ENCODE data around the gene SCNN1A.
A peak's percentile ranks its signal among the peaks of the same experiment; 100 is the strongest.

The SCNN1A gene

DNA sequence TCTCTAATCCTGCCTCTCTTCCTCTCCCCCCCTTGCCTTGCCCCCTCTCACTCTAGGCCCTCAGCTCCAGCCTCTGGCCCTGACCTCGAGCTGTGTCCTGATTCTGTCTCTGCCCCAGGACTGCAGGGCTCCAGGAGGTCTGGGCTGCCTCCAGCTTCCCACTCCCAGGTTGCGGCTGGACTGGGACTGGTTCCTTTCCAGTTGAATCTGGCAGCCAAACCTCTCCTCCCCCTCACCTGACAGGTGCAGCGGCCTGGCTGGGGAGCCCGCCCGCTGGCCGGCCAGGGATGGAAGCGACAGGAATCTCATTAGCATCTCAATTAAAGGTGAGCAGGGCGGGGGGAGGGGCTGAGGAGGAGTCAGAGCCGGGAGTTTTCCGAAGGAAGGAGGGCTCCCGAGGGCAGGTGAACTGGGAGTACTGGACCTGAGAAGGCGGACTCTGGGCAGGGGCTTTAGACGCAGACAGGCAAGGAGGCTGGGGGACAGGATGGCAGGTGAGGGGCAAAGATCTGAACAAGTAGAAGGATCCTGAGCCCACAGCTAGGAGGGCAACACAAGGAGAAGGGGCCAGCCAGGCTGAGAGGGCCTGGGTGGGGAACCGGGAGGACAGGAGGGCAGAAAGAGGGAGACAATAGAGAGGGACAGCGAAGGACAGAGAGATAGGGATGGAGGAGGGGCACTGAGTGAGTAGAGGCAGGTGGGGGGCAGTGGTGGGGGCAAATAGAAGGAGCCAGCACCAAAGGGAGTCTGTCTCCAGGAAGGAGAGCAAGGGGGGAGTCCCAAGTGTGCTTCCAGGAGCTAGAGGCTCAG is at the start of gene SCNN1A:
Gene SCNN1A, minus strand, starts transcription at position 295 of the 810 bp plus-strand sequence. CDS start 780 bp downstream, outside the sequence.
- no peak for DNase-seq

GRCh38 chr12:6424866-6425265 is 49.5 kb upstream of the SCNN1A start:
- no peak for DNase-seq

DNA sequence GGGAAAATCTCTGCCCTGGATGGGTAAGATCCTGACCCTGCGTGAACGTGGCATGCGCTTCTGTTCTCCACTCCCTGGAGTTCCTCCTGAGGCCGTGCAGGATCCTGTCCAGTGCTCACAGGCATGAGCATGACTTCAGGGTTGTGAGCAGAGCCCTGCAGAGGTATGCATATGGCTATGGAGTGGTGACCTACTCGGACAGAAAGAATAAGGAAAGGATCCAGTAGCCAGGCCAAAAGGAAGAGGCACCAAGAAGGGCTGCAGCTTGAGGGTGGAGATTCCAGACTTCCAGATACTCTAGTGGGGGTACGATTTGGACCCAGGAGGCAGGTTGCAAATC is 48.6 kb upstream of the SCNN1A start:
- DNase-seq: no peak

DNA sequence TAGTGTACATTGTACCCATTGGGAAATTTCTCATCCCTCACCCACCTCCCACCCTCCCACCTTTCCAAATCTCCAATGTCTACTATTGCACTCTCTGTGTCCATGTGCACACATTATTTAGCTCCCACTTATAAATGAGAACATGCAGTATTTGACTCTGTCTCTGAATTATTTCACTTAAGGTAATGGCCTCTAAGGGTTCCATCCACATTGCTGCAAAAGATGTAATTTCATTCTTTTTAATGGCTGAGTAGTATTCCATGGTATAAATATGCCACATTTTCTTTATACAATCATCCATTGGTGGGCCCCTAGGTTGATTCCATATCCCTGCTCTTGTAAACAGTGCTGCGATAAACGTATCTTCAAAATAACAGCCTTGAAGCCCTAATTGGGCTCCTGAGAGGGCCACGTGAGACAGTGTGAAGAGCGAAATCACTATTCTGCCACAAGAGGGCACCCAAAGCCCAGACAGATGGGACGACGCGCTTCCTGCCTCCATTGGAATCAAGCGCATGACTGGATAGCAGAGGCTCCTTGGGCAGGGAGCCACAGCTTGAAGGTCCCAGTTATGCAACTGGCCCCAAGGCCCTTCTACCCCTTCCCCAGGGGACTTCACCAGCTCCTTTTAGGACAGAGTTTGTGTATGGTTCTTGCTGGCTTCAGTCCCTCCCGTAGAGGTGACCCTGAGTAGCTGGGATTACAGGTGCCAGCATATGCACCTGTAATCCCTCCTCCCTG is 48.1 kb upstream of the SCNN1A start:
- DNase-seq: peak; percentile 89

DNA sequence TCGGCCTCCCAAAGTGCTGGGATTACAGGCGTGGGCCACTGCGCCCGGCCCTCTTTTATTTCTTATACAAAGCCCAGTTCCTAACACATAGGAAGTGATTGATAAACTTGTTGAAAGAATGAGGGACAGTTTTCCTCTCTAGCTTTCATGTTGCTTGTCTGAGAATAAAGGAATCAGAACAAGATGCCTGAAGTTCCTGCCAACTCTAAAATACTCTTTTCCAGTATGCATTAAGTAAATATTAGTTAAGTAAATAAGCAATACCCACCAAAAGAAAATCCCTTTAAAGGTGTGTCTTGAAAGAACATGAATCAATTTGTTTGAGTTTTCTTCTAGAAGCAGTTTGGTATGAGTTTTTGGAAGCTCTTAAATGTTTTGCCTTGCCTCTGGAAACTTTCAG is 45.0 kb upstream of the SCNN1A start:
- no peak for DNase-seq

GRCh38 chr12:6418796-6419195 is 43.4 kb upstream of the SCNN1A start:
- DNase-seq: no peak

DNA sequence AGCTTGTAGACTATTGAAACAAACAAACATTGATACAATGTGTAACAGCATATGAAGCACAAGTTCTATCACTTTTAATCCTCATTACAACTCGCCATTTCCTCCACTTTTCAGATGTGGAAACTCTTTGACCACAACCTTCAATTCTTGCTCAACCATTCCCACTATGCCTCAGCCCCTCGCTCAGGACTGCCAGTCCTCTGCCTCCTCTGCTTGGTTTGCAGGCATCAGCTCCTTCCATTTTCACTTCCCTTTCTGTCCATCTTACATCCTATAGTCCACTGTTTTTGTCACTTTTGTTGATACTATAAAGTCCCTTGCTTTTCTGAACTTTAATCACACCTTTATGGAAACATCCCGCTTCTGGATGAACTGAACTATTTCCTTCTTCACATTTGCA is 41.2 kb upstream of the SCNN1A start:
- no peak for DNase-seq

- DNase-seq: no peak
These were observed 32.0 kb upstream of the SCNN1A start for GRCh38 chr12:6407236-6407954.

DNA sequence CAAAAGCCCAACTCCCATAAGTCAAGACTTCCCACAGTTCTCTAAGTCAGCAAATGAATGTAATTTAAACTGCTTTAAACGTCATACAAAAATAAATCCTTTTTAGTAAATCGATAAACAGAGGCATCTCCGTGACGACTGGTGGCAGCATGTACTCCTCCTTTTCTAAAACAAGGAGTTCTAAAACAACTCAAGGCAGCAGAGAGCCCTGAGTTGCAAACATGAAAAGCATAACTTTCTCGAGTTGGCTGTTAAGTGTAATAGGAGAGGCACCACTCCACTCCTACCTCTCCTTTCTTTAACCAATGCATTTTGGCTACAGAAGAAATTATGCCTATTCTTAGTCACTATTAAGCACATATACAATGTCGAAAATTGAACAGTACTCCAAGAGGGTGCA is 30.6 kb upstream of the SCNN1A start:
- DNase-seq: no peak

- DNase-seq: no peak
These were observed 29.0 kb upstream of the SCNN1A start for GRCh38 chr12:6404390-6404789.

DNA sequence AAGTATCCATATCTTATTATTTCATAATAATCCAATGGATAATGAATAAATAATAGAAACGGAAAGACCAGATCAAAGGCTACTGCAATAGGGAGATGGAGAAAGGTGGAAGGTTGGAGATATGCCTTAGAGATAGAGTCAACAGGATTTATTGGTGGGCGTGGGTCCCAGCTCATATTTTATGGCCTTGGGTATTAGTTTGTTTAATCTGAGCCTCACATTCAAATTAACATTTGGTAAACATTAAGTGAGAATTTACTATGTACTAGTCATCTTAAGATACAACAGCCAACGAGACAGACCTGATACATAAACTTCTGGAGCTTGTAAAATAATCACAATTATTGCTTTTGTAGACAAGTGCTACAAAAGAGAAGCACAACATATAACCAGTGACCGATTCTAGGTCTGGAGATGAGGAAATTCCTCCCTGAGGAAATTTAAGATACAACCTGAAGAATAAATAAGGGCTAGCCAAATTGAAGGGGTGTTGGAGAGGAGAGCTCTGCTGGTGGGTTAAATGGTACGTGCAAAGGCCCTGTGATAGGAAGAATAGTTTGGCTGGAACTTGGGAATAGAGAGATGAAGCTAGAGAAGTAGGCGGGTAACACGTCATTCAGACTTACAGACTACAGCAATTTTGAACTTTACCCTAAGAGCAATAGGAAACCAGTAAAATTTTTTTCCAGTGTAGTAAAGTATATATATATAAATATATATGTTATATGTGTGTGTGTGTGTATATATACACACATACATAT is 24.7 kb upstream of the SCNN1A start:
- DNase-seq: no peak

- DNase-seq: no peak
These were observed 20.7 kb upstream of the SCNN1A start for GRCh38 chr12:6396031-6396430.

DNA sequence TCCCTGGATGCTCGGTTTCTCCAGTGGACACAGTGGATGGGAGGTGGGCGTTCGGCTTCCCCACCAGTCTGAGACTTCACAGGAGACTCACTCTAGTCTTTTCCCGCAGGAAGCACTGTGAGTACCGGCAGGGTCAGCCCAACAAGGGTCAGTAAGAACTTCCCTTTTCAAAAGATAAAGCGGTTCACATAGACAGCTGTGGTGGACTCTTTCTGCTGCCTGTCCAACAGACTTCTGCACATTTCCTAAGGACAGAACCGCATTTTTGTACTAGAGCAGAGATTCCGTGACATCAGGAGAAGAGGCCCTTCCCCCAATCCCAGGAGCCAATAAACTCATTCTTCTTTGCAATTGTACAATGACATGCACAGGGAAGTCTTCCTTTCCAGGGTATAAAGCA is 19.0 kb upstream of the SCNN1A start:
- no peak for DNase-seq

- DNase-seq: no peak
These were observed 17.7 kb upstream of the SCNN1A start for GRCh38 chr12:6393109-6393508.

DNA sequence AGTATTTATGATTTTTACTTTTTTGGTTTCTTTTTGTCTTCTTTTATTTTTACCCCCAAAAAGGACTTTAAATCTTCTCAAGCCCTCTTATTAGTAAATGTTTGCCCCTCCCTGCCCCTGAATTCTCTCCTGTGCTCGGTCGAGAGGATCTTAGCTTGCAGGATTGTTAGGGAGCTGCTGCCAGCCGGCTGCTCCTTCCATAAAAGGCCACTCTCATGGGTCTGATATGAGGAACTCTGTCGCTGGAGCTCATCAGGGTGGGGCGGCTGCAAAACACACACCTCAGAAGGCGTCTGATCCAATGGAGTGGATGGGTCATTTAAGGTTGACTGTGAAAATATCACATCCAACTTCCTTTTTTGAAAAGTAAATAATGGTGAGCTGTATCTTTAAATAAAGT is 17.1 kb upstream of the SCNN1A start:
- DNase-seq: no peak

- DNase-seq: no peak
These were observed 15.7 kb upstream of the SCNN1A start for GRCh38 chr12:6391013-6391412.

DNA sequence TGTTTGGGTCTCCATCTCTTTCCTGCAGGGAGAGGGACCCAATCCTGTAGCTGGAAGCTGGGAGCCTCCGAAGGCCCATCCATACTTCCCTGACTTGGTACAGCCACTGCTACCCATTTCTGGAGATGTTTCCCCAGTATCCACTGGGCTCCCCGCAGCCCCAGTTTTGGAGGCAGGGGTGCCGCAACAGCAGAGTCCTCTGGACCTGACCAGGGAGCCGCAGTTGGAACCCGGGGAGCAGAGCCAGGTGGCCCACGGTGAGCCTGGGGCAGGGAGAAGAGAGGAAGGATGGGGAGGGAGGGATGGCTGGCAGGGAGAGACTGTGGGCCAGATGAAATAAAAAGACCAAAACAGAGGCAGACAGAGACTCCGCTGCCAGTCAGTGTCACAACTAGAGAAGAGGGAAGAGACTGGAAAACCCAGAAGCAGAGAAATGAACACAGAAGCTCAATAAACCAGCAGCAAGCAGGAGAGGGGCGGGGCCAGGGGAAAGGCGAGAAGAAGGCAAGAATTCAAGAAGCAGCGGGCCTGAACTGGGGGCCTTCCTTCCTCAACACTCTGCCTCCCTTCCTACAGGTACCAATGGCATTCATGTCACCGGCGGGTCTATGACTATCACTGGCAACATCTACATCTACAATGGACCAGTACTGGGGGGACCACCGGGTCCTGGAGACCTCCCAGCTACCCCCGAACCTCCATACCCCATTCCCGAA is 14.9 kb upstream of the SCNN1A start:
- DNase-seq: no peak

DNA sequence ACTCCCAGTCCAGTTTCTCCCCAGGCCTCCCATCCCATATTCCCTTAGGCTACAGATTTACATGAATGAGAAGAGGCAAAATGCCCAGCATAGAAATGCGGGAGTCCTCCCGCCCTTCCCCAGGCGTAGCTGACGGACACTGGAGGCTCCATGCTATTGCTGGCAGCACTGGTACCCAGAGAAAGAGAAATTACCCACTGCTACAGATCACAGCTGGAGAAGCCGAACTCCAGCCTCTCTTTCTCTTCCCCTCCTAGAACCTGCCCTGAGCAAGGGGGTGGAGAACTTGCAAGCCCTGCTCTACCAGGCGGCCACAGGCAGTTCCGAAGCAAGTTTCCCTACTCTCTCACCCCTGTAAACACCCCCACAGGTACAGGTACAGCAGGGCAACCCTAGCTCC is 12.2 kb upstream of the SCNN1A start:
- no peak for DNase-seq

DNA sequence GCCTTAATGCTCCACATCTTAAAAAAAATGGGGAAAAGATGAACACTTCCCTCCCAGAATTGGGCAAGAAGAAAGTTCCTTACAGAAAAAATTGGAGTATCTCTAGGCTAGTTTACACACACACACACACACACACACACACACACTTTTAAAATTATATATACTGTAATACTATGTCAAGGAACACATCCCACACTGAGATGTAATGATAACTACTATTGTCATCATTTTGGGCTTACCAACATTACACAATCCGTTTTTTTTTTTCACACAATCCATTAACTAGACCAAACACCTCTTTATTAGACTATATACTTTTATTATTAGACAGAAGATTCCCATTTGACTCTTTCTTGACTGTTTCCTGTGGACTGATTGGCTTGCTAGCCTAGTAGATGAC is 11.1 kb upstream of the SCNN1A start:
- DNase-seq: no peak

GRCh38 chr12:6386038-6386437 is 10.7 kb upstream of the SCNN1A start:
- no peak for DNase-seq

DNA sequence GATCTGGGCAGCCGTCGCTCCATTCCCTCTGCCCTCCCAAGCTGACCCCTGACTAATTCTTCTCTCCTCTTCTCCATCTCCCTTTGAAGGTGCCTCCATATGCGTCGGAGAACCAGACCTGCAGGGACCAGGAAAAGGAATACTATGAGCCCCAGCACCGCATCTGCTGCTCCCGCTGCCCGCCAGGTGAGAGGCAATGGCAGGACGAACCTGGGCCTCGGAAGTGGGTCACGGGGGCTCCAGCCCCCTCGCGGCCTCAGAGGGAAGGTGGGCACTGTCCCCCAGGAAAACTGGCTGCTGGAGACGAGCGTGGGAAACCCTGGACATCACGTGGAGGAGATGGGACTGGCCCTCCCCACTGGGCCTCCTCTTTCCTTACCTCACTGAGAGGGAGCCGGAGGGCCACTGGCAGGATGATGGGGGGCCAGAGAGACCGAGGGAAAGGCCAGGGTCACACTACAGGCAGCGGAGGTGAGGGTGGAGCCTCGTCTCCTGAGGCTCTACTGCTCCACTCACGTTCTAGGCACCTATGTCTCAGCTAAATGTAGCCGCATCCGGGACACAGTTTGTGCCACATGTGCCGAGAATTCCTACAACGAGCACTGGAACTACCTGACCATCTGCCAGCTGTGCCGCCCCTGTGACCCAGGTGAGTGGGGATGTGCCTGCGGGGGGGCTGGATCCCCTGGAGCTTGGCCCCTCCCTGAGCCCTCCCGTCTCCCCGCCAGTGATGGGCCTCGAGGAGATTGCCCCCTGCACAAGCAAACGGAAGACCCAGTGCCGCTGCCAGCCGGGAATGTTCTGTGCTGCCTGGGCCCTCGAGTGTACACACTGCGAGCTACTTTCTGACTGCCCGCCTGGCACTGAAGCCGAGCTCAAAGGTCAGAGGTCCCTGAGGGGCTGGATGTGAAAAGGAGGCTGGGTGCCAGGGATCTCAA is 9.4 kb upstream of the SCNN1A start:
- no peak for DNase-seq

Data from fibroblast of skin of right biceps (primary cell).